Activated naive CD8-positive, alpha-beta T cell treated with anti-CD3 and anti-CD28 coated beads for 36 hours (primary cell): Measurements from ENCODE around the gene SLAMF8. TPM values are rescaled to one million over a fixed set of nuclear protein-coding genes. Genes with fewer than 3 reads are reported as not detected.
A peak's percentile ranks its signal among the peaks of the same experiment; 100 is the strongest.

ENCODE experiments used
- DNase-seq: peaks from one replicate; pipeline ENCODE4 v3.0.0; 2021
- H3K27ac Mint-ChIP-seq: one replicate; pipeline ENCODE4 v1.8.0; 2022; ENCODE audit warnings: mild to moderate bottlenecking, moderate library complexity, mixed read lengths
- H3K27me3 Mint-ChIP-seq: one replicate; pipeline ENCODE4 v1.8.0; 2022; ENCODE audit warnings: mild to moderate bottlenecking, mixed read lengths
- H3K36me3 Mint-ChIP-seq: one replicate; pipeline ENCODE4 v1.8.0; 2021; ENCODE audit warnings: mild to moderate bottlenecking, mixed read lengths
- H3K4me1 Mint-ChIP-seq: one replicate; pipeline ENCODE4 v1.8.0; 2021; ENCODE audit warnings: mixed read lengths
- H3K4me3 Mint-ChIP-seq: one replicate; pipeline ENCODE4 v1.8.0; 2022; ENCODE audit warnings: mild to moderate bottlenecking, moderate library complexity, mixed read lengths
- H3K9me3 Mint-ChIP-seq: one replicate; pipeline ENCODE4 v1.8.0; 2022; ENCODE audit warnings: mixed read lengths
- total RNA-seq, 2 experiments: library from RNA; stranded (reverse); gene quantifications; one replicate each; pipeline ENCODE4 v1.2.3, GENCODE V29; 2021

The SLAMF8 gene
- total RNA-seq, 2 experiments from 2014 or later = 1.3 to 2.1 TPM

DNA sequence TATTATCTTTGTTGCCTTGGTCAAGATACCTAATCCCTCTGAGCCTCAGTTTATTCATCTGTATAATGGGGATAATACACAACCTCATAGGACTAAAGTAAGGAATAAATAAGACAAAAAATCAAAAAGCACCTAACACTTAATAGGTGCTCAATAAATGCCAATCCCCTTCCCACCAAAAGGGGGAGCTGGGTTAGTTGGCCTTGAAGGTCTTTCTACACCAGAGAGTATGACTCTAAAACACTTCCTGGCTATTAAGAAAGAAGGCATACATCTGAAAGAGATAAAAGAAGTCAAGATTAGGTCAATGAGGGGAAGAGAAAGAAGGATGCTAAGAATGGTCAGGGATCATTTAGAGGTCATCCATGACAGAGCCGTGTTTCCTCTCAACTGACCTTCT is 24.7 kb downstream of the SLAMF8 start:
- peaks cover 22% of the 10 kb centered on the region for H3K4me1 Mint-ChIP-seq
- no peaks in the 10 kb centered on the region for H3K27me3 Mint-ChIP-seq
- no peak for DNase-seq
- no peaks in the 10 kb centered on the region for H3K36me3 Mint-ChIP-seq
- no peaks in the 10 kb centered on the region for H3K9me3 Mint-ChIP-seq
- H3K4me3 Mint-ChIP-seq = no peak overlapping the region
- no peak overlapping the region for H3K27ac Mint-ChIP-seq

DNA sequence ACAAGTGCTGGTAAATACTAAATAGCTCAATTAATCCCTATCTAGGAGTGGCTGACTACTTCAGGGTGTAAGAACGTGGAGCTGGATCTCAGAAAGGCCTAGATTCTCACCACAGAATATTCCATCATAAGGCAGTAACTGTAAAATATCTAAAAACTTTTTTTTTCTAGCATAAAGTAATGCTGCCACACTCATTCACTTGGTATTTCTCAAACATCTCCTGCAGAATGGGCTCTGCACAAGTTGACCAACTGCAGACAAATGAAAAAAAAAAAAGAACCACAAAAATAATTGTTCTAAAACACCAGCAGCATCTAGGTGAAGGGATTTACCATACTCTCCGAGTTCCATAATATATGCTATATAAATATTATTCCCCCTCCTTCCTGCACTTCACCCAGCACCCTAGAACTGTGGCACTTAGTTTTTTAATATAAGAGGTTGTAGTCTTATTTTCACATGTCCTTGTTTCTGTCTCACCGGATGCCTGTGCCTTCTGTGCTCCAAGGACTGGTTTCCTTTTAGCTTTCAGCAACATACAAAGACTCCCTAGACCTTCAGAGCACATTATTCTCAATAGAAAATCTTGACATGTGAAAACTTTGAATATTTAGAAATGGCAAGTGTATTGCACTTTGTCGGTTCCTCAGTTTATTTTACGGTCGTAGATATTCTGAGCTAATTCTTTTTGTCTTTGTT is 26.9 kb downstream of the SLAMF8 start:
- Mint-ChIP-seq H3K4me1 (peaks cover 27% of the 10 kb centered on the region), H3K27ac (no peak overlapping the region), H3K4me3 (peak overlapping the region; percentile 81), H3K9me3 (no peaks in the 10 kb centered on the region), H3K27me3 (no peaks in the 10 kb centered on the region), H3K36me3 (no peaks in the 10 kb centered on the region)
- no peak for DNase-seq

DNA sequence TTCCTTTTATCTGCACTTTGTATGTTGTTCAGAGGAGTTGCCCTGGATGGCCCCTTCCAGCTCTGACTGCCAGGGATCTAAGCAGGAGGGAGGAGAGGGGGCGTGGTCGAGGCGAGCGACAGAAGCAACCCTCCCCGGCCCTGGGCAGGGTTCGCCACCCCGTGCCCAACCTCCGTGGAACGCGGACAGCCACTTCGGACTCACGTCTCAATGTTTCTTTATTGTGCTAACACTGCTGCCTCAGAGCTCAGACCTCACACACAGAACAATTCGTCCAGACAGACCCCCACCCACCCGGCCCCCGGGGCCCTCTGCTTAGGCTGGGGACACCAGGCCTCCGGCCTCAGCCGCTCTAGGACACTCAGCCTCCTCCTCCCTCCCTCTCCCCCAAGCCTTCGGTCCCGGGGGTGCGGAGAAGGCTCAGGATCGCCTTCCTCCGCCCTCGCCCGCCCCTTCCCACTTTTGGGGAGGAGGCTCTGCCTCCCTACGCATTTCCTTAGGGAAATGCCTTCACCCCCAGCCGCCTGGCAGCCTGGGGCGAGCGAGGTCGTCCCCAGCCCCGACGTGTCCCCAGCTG is 27.5 kb downstream of the SLAMF8 start:
- Mint-ChIP-seq H3K9me3 (no peaks in the 10 kb centered on the region), H3K27me3 (no peaks in the 10 kb centered on the region), H3K36me3 (no peaks in the 10 kb centered on the region), H3K27ac (no peak overlapping the region), H3K4me3 (peak overlapping the region; percentile 81), H3K4me1 (peaks cover 27% of the 10 kb centered on the region)
- peak; percentile 16 for DNase-seq

DNA sequence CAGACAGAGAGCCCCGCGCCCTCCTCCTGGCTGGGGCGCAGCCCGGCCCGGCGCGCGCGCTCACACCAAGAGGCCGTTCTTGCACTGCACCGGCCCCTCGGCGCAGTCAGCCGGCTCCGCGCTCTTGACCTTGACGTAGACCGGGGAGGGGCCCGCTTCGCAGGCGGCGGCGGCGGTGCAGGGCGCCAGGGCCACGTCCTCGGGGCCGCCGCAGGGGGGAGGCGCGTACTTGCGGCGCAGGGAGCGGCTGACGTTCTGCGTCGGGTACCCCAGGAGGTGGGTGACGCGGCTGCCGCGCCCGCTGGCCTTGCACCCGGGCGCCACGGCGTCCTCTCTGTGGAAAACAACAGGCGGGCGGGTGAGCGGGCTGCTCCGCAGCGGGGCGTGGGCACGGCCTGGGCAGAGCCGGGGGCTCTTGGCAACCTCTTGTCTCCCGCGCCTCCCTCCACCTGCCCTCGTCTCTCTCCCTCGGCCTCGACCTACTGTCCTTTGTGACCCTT is 28.1 kb downstream of the SLAMF8 start:
- Mint-ChIP-seq H3K9me3 (no peaks in the 10 kb centered on the region), H3K27ac (peak overlapping the region; percentile 3), H3K27me3 (no peaks in the 10 kb centered on the region), H3K4me1 (peaks cover 27% of the 10 kb centered on the region), H3K36me3 (no peaks in the 10 kb centered on the region), H3K4me3 (peak overlapping the region; percentile 81)
- peak; percentile 82 for DNase-seq

DNA sequence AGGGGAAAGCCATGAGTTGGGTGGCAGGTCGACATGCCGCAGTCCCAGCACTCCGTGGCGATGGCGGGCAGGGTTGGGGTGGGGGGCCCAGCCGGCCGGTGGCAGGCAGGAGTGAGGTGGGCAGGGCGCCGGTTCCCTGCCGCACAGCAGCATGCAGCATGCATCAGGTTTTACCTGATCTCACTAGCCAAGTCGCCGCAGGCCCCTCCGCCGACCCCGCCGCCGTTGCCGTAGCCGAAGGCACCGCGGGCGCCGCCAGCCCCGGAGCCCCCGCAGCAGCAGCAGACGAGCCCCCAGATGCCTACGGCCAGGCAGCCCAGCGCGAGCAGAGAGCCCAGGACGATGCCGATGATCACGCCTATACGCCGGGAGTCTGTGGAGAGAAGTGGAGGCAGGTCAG is 29.0 kb downstream of the SLAMF8 start:
- Mint-ChIP-seq H3K9me3 (no peaks in the 10 kb centered on the region), H3K27ac (no peak overlapping the region), H3K27me3 (no peaks in the 10 kb centered on the region), H3K4me1 (peaks cover 23% of the 10 kb centered on the region), H3K4me3 (peak overlapping the region; percentile 69), H3K36me3 (no peaks in the 10 kb centered on the region)
- no peak for DNase-seq

DNA sequence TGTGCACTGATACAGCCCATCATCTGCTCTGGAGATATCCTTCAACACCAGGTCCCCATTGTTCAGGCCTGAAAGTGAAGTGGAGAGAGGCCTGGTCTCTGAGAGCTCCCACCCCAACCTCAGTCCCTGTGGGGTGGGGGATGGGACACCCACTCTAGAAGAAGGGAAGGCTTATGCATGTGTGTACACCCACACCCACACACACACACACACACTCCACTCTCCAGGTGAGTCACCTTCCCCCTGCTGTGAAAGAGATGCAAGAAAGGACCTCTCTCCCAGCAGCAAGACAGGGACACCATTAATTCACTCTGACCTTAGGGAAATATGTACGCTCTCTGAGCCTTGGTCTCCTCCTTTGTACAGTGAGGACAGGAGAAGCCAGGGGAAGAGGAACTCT is 29.9 kb downstream of the SLAMF8 start:
- Mint-ChIP-seq H3K27ac (no peak overlapping the region), H3K4me3 (no peak overlapping the region), H3K4me1 (peaks cover 23% of the 10 kb centered on the region), H3K36me3 (no peaks in the 10 kb centered on the region), H3K27me3 (no peaks in the 10 kb centered on the region), H3K9me3 (no peaks in the 10 kb centered on the region)
- DNase-seq = no peak

DNA sequence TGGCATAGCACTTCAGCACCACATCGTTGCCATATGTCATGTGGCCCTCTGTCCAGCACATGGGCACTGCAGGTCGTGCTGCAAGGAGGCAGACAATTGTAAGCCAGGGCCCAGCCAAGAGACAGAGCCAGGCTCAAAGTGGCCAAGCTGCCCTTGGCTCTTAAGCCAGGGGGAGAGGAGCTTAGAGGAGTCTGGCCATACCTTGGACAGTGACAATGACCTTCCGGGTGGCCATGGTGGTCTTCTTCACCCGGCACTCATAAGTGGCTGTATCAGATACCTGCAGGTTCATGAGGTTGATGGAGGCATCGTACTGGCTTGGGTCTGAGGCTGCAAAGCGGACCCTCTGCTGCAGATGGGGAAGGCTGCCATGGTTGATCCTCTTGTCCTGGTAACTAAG is 31.2 kb downstream of the SLAMF8 start:
- Mint-ChIP-seq H3K4me1 (peaks cover 23% of the 10 kb centered on the region), H3K27me3 (no peaks in the 10 kb centered on the region), H3K36me3 (no peaks in the 10 kb centered on the region), H3K27ac (no peak overlapping the region), H3K9me3 (no peaks in the 10 kb centered on the region), H3K4me3 (no peak overlapping the region)
- DNase-seq = no peak

DNA sequence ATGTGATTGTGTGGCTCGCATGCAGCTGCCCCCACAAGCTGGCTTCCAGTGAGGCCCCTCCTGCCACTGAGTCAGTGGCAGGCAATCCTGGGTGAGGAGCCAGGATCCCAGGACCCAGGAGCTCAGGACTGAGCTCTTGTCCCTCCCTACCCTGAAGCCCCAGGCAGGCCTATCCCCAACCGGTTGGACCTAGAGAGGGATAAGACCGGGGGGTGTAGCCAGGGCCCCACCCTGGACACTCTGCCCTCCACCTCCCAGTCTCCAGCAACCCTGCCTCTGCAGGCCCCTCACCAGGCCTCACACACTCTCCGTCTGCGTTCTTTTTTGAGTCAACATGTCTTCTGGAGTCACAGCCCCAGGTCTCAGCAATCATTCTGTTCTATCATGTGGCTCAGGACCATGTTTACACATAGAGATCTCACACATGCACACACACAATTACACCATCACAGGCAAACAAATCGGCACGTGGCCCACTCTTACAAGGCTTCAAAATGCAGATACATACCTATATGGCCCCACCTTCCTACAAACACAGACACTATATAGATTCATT is 33.2 kb downstream of the SLAMF8 start:
- no peaks in the 10 kb centered on the region for H3K27me3 Mint-ChIP-seq
- no peaks in the 10 kb centered on the region for H3K9me3 Mint-ChIP-seq
- no peak overlapping the region for H3K27ac Mint-ChIP-seq
- DNase-seq = no peak
- no peaks in the 10 kb centered on the region for H3K36me3 Mint-ChIP-seq
- no peak overlapping the region for H3K4me3 Mint-ChIP-seq
- H3K4me1 Mint-ChIP-seq = peaks cover 12% of the 10 kb centered on the region

DNA sequence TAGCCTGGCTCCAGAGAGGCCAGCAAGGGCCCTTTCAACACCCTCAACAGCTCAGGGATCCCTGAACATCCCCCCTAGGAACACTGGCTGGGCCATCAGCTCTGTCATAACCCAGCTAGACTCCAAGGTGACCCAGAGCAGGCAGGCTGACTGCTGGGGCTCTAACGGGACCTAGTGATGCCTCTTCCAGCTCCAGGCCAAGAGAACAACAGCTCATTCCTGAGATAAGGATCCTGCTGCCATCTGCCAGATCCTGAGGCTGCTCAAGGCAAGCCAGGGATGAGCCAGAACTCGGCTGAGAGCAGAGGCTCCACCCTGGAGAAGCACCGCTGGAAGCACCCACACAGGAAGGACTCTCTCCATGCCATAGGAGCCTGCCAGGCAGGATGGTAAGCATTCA is 33.8 kb downstream of the SLAMF8 start:
- no peak overlapping the region for H3K4me3 Mint-ChIP-seq
- H3K9me3 Mint-ChIP-seq = no peaks in the 10 kb centered on the region
- H3K36me3 Mint-ChIP-seq = no peaks in the 10 kb centered on the region
- no peak overlapping the region for H3K27ac Mint-ChIP-seq
- H3K27me3 Mint-ChIP-seq = no peaks in the 10 kb centered on the region
- peaks cover 9% of the 10 kb centered on the region for H3K4me1 Mint-ChIP-seq
- no peak for DNase-seq

DNA sequence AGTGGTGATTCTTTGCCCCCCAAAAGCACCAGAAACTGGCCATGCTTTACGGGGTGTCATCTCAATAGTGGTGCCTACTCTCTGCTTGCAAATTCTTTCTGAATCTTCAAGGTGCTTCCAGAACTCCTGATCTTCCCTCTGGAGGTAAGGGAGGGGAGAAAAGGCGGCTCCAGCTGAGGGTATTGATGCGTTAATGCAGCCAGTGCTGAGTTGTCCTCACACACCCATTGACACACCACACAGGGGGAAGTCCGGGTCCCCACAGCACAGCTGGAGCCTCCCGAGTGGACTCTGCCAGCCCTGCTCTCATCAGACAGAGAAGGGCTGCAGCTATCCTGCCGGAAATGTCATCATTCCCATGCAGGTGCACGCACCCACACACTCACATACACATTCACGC is 34.5 kb downstream of the SLAMF8 start:
- H3K36me3 Mint-ChIP-seq = no peaks in the 10 kb centered on the region
- no peak for DNase-seq
- no peaks in the 10 kb centered on the region for H3K27me3 Mint-ChIP-seq
- H3K9me3 Mint-ChIP-seq = no peaks in the 10 kb centered on the region
- no peak overlapping the region for H3K4me3 Mint-ChIP-seq
- peaks cover 12% of the 10 kb centered on the region for H3K4me1 Mint-ChIP-seq
- no peak overlapping the region for H3K27ac Mint-ChIP-seq

DNA sequence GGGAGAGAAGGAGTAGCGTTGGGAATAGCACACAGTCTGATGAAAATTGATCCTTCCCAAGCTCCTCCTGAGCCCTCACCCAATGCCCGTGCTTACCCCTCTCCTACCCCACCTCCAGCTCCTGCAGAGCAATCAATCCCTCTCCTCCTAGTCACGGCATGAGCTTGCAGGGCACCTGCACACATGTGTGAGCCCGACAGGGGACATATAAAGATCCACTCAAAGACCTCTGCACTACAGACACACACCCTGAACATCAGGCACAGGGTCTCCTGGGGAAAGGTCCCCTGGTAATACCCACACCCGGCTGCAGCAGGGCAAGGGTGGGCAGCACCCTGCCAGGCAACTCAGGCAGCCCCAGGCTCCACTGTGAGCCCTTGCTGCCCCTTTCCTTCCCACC is 35.4 kb downstream of the SLAMF8 start:
- H3K4me3 Mint-ChIP-seq = no peak overlapping the region
- H3K36me3 Mint-ChIP-seq = no peaks in the 10 kb centered on the region
- peaks cover 2% of the 10 kb centered on the region for H3K27me3 Mint-ChIP-seq
- no peak overlapping the region for H3K27ac Mint-ChIP-seq
- no peaks in the 10 kb centered on the region for H3K9me3 Mint-ChIP-seq
- peaks cover 13% of the 10 kb centered on the region for H3K4me1 Mint-ChIP-seq
- no peak for DNase-seq

DNA sequence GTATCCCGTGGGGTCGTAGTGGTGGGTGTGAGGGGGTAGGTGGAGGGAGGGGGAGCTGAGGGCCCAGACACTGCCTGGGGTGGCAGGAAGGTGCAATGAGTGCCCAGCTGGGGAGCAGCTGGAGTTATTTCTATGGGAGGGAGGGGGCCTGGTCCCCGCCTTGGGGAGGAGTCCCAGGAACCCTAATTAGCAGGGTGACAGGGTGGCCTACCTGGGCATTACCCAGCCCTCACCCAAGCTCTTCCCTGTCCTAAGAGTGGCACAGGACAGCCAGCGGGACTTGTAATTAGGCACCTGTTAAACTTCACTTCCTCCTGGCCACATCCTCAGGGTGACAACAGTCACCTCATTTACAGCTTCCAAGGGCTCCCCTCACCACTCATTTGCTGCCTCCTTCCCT is 35.9 kb downstream of the SLAMF8 start, which contains the start of gene VSIG8:
VSIG8 (minus strand) TSS at position 101 of the 400 bp plus-strand sequence. CDS start 136 bp downstream, outside the sequence.
- no peak for DNase-seq
- H3K27ac Mint-ChIP-seq = no peak within 1 kb of the TSS

DNA sequence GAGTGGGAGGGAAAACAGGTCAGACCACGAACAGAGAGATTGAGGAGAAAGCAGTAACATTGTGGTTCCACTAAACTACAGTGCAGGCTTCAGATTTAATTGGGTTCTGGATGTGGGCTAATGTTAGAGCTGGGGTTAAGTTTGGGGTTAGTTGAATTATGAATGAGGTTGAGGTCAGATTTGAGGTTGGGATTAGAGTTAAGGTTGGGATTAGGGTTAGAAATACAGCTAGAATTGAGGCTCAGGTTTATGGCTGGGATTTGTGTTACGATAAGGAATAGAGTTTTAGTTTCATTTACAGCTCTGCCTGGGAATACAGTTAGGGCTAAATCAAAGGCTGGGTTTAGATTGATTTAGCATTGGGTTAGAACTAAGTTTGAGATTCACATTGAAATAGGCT is 37.6 kb downstream of the SLAMF8 start:
- Mint-ChIP-seq H3K4me1 (peaks cover 21% of the 10 kb centered on the region), H3K27me3 (peaks cover 5% of the 10 kb centered on the region), H3K4me3 (no peak overlapping the region), H3K36me3 (no peaks in the 10 kb centered on the region), H3K27ac (no peak overlapping the region), H3K9me3 (no peaks in the 10 kb centered on the region)
- DNase-seq = no peak

More for the DNA sequence above, 35.9 kb downstream of the SLAMF8 start, which contains the start of gene VSIG8:
- H3K9me3 Mint-ChIP-seq = no peaks in the 10 kb centered on the region
- H3K4me3 Mint-ChIP-seq = no peak within 1 kb of the TSS
- peaks cover 5% of the 10 kb centered on the region for H3K27me3 Mint-ChIP-seq
- H3K36me3 Mint-ChIP-seq = no peaks in the 10 kb centered on the region
- H3K4me1 Mint-ChIP-seq = peaks cover 16% of the 10 kb centered on the region

DNA sequence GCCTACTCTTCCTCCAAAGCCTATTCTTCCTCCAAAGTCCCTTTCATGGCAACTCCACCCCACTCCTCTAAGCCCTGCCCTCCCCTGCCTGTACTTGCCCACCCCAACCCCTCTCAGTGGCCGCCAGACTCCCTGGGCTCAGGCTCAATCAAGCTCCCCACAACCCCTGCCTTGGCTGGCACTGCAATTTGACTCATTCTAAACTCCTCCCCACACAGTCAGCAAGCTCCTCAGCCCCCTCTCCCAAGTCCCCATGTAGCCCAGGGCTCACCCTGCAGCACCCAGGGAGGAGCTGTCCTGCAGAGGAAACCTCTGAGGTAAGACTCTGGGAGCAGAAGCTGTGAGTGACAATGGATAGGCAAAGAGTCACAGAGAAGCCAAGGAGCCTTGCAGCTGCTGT is 39.4 kb downstream of the SLAMF8 start:
- peaks cover 24% of the 10 kb centered on the region for H3K4me1 Mint-ChIP-seq
- H3K27me3 Mint-ChIP-seq = peaks cover 5% of the 10 kb centered on the region
- no peak overlapping the region for H3K27ac Mint-ChIP-seq
- no peaks in the 10 kb centered on the region for H3K36me3 Mint-ChIP-seq
- DNase-seq = no peak
- H3K4me3 Mint-ChIP-seq = no peak overlapping the region
- no peaks in the 10 kb centered on the region for H3K9me3 Mint-ChIP-seq

DNA sequence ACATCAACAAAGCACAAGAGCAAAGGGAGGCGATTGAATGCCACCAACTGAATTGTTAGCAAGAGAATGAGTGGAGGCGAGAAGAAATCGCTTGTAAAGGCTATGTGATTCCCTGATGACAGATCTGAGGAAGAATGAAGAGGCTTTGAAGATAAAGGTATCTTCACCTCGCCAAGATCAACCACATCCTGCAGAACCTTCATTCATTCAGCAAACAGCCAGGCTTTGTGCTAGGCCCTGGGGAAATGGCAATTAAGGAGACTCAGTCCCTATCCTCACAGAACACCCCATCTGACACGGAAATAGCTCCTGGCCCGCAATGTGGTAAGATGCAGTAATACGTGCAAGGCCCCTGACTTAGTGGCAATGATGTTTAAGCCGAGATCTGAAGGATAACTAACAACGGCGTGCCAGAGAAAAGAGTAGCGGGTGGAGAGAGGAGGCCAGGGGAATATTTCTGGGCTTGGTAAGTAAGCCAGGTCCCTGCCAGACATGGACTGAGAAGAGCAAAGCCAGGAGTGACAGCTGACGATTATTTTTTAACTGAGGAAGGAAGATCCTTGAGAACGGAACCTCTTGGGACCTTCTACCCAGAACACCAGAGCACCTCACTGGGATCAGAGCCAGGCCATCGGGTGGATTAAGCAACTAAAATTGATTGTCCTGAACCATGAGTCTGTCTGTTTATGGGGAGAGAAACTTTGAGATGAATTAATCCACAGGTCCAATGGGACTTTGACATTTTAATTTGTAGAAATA is 40.4 kb downstream of the SLAMF8 start:
- DNase-seq = no peak
- no peaks in the 10 kb centered on the region for H3K9me3 Mint-ChIP-seq
- H3K27me3 Mint-ChIP-seq = peaks cover 13% of the 10 kb centered on the region
- no peaks in the 10 kb centered on the region for H3K36me3 Mint-ChIP-seq
- no peak overlapping the region for H3K27ac Mint-ChIP-seq
- no peak overlapping the region for H3K4me3 Mint-ChIP-seq
- H3K4me1 Mint-ChIP-seq = peaks cover 24% of the 10 kb centered on the region
